ENCODE results near the gene CFL1.
A peak's percentile ranks its signal among the peaks of the same experiment; 100 is the strongest.

CFL1 gene

GRCh38 chr11:65870706-65871681 is 13.0 kb upstream of the CFL1 start:
- no peak for FAIRE-seq
- DNase-seq (ENCODE audit: low spot score), result no peak

DNA sequence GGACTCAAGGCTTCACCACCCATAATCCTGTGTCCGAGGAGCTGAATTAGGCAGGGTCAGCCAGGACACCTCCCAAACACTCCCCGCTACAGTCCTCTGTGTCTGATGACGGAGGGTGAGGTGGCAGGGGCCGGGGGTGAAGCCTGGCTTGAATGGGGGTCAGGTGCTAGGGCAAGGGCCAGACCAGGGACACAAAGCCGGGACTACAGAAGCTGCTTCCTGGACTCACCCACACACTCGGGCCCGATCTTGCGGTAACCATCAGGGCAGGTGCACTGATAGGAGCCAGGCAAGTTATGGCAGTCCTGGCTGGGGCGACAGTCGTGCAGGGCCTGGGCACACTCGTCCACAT is 12.3 kb upstream of the CFL1 start:
- FAIRE-seq (no peak), DNase-seq (ENCODE audit: low spot score) (no peak)

GRCh38 chr11:65869643-65870306 is 11.8 kb upstream of the CFL1 start:
- no peak for DNase-seq (ENCODE audit: low spot score)
- FAIRE-seq, result no peak

- DNase-seq (ENCODE audit: low spot score) (no peak), FAIRE-seq (no peak)
Measured at GRCh38 chr11:65868907-65869306, 10.9 kb upstream of the CFL1 start.

- DNase-seq (ENCODE audit: low spot score) (no peak), FAIRE-seq (peak; percentile 32)
Measured at GRCh38 chr11:65868076-65868667, 10.2 kb upstream of the CFL1 start.

- no peak for DNase-seq (ENCODE audit: low spot score)
Measured at GRCh38 chr11:65867284-65868071, 9.5 kb upstream of the CFL1 start.

GRCh38 chr11:65866509-65867283 is 8.7 kb upstream of the CFL1 start:
- no peak for DNase-seq (ENCODE audit: low spot score)
- no peak for FAIRE-seq

More at GRCh38 chr11:65867284-65868071, 9.5 kb upstream of the CFL1 start:
- no peak for FAIRE-seq

DNA sequence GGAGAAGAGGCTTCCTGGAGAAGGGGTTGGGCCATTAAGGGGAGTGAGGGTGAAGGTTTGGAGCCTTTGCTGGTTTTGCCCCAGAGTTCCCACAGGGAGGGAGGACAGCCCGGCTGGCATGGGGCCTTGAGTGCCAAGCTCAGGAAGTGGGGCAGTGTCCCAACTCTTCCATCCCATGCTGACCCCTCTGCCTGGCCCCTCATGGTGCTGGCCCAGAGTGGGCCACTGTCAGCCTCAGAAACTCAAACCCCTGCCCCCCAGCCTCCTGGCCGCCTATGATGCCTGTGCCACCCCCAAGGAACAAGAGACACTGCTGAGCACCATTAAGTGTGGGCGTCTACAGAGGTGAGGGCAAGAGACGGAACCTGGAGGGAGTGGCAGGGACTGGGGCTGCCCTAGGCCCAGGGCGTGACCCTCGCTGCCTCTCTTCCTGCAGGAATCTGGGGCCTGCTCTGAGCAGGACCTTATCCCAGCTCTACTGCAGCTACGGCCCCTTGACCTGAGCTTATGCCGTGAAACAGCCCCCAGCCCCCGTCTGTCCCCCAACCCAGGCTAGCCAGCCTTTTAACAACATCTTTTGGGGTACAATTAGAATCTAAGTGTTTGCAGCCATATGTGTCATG is 7.7 kb upstream of the CFL1 start:
- FAIRE-seq, result no peak

GRCh38 chr11:65864706-65865471 is 6.9 kb upstream of the CFL1 start:
- DNase-seq (ENCODE audit: low spot score) (no peak), FAIRE-seq (no peak)

More for the DNA sequence above, 7.7 kb upstream of the CFL1 start:
- no peak for DNase-seq (ENCODE audit: low spot score)

DNA sequence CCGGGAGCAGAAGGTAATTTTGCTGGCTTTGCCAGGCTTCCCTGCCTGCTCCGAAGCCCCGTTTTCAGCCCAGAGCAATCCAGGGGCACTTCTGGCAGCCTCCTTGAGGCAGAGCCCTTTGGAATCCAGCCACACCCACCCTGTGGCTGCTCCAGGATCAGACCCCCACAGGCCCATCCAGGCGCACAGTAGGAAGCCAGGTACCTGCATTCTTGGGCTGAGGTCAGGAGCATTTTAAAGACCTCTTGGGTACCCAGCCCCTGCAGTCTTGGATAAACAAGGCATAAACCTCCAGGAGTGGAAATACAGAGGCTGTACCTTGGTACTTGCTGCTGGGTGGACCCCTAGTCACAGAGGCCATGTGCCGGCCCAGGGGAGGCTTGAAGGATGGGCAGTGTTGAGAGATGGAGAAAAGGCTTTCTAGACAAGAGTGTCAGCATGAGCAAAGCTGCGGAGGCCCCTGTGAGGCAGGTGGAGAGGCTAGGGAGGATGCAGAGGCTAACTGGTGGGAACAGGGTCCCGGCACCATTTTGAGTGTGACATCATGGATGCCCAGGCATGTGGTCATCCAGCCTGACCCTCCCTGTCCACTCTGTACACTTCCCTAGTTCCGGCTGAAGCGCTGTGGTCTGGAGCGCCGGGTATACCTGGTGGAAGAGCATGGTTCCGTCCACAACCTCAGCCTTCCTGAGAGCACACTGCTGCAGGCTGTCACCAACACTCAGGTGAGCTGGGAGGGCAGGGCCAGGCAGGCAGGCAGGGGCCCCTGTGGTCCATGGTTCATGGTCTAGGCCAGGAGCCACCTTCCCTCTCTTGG is 6.1 kb upstream of the CFL1 start:
- DNase-seq (ENCODE audit: low spot score) (no peak), FAIRE-seq (no peak)

DNA sequence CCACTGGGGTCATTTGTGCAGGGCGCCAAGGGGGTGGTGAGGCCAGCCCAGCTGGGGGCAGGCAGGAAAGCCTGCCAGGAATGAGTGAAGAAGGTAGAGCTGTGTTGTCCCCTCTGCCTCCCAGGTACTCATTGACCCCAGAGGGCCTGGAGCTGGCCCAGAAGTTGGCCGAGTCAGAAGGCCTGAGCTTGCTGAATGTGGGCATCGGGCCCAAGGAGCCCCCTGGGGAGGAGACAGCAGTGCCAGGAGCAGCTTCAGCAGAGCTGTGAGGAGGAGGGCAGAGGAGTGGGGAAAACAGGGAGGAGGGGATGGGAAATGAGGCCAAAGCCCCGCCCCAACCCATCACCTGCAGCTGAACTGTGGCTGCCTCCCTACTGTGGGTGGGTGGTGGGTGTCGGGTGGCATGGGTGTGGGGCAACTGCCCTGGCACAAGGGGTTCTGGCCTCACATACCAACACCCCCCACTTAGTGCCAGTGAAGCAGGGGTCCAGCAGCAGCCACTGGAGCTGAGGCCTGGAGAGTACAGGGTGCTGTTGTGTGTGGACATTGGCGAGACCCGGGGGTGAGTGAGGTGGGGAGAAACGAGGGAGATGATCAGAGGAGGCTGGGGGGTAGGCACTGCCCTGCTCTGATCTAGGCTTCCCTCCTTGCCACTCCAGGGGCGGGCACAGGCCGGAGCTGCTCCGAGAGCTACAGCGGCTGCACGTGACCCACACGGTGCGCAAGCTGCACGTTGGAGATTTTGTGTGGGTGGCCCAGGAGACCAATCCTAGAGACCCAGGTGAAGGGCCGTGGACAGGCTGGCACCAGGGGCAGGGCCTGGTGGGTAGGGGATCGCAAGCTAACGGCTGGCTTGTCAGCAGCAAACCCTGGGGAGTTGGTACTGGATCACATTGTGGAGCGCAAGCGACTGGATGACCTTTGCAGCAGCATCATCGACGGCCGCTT is 5.2 kb upstream of the CFL1 start:
- FAIRE-seq (no peak), DNase-seq (ENCODE audit: low spot score) (no peak)

DNA sequence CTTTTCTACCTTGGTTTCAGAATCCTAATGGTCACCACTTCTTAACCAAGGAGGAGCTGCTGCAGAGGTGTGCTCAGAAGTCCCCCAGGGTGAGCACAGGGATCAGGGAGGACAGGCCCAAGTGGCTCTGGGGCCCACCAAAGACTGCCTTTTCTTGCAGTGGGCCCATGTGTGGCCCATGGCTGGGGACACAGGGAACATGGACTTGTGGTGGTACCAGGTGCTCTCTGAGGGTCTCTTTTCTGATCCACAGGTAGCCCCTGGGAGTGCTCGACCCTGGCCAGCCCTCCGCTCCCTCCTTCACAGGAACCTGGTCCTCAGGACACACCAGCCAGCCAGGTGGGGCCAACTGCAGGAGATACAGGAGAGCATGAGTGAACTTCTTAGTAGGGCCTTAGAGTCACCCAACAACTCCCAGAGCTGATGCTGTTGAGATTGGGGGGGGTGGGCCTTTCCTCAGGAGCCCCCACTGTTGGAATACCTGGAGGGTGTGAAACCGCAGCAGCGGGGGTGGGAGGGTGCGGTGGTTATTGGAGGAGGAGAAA is 4.3 kb upstream of the CFL1 start:
- FAIRE-seq, result no peak
- DNase-seq (ENCODE audit: low spot score), result no peak

DNA sequence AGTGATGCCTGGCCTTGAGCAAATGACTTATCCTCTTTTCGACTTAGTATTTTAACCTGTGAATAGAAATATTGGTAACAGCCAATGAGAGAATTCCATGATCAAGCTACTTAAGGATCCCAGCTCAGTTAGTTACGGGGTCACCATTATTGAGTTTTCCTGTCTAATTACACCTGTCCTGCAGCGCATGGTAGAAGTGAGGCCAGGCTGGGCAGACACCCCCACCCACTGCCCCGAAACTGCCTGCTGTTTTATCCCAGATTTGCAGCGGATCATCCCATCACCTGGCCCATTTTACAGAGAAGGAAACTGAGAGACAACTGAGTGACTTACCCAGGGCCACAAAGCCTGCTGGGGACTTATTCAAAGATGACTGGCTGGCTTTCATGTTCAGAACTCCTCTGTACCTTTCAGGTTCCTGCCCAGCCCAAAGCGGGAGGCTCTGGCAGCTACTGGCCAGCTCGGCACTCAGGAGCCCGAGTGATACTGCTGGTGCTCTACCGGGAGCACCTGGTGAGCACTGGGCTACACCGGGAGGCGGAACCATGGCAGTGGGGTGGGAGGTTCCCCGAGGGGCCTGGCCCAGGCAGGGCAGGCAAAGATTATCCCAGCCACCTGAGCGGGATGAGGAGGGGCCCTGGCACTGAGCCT is 3.7 kb upstream of the CFL1 start:
- FAIRE-seq, result no peak
- no peak for DNase-seq (ENCODE audit: low spot score)

GRCh38 chr11:65861165-65861505 is 3.2 kb upstream of the CFL1 start:
- FAIRE-seq (no peak), DNase-seq (ENCODE audit: low spot score) (no peak)

DNA sequence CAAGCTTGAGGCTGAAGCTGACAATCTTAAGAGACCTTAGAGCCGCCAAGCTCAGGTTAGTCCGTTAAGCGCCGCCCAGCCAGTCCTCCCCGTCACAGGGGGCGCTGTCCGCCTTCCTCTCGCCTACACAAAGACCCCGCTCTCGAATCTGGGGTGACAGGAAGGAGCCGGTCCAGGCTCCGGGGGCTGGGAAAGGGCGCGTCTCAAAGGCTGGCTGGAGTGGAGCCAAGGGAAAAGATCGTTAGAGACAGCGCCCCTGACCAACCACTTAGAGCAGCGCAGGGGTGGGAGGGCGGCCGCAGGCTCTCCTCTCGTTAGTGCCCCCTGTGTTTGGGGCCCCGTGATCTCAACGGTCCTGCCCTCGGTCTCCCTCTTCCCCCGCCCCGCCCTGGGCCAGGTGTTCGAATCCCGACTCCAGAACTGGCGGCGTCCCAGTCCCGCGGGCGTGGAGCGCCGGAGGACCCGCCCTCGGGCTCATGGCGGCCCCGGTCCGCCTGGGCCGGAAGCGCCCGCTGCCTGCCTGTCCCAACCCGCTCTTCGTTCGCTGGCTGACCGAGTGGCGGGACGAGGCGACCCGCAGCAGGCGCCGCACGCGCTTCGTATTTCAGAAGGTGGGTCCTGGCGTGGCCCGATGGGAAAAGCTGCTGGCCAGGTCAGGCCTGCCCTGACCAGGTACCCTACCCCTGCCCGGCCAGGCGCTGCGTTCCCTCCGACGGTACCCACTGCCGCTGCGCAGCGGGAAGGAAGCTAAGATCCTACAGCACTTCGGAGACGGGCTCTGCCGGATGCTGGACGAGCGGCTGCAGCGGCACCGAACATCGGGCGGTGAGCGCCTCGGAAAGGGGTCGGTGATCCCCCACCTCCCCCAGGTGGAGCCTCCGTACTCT is 2.5 kb upstream of the CFL1 start, which contains the start of gene MUS81:
Gene MUS81 (plus strand): TSS at position 156 of the 887 bp plus-strand sequence. CDS start 321 bp downstream, at position 477.
- DNase-seq (ENCODE audit: low spot score) (peak; percentile 91), FAIRE-seq (no peak)
